ENCODE data around the gene SDCCAG8. TPM values are rescaled to one million over a fixed set of nuclear protein-coding genes. Genes with fewer than 3 reads are reported as not detected.

The SDCCAG8 gene
- total RNA-seq, 2 donors from 2014 or later = 18.5 to 20.3 TPM

- DNase-seq (ENCODE audit: low spot score) (no peak), ATAC-seq (no peak)
- Mint-ChIP-seq H3K4me3 (no peak overlapping the region), H3K36me3 (peaks cover 18% of the 10 kb centered on the region), H3K4me1 (ENCODE audit: low read depth in 2 of 2) (no peaks in the 10 kb centered on the region), H3K27ac (no peak overlapping the region), H3K27me3 (no peaks in the 10 kb centered on the region), H3K9me3 (peaks cover 3% of the 10 kb centered on the region)
Measured at GRCh38 chr1:243378669-243379068, 122.8 kb downstream of the SDCCAG8 start.

- Mint-ChIP-seq H3K9me3 (peaks cover 3% of the 10 kb centered on the region), H3K4me3 (no peak overlapping the region), H3K27me3 (no peaks in the 10 kb centered on the region), H3K4me1 (ENCODE audit: low read depth in 2 of 2) (no peaks in the 10 kb centered on the region), H3K27ac (no peak overlapping the region), H3K36me3 (peaks cover 12% of the 10 kb centered on the region)
- DNase-seq (ENCODE audit: low spot score) = no peak
- no peak for ATAC-seq
Measured at GRCh38 chr1:243379208-243379607, 123.4 kb downstream of the SDCCAG8 start.

DNA sequence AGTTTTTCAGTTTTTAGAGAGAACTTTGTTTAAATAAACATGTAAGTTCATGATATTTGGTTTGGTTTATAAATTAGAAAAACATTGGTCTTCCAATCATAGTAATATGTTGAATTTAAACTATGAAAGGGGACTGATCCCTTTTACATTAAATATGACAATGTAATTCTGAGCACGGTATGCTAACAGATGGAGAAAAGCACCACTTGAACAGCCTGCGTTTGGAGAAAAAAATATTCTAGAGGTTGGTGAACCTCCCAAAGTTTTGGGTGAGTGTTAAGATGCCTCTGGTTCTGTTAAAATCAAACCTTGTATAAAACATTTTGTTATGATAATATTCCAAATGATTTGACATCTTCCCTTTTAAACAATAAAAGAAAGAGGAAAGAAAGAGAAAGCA is 123.9 kb downstream of the SDCCAG8 start:
- H3K36me3 Mint-ChIP-seq = peaks cover 7% of the 10 kb centered on the region
- H3K4me3 Mint-ChIP-seq = no peak overlapping the region
- H3K27me3 Mint-ChIP-seq = no peaks in the 10 kb centered on the region
- DNase-seq (ENCODE audit: low spot score) = no peak
- no peak overlapping the region for H3K27ac Mint-ChIP-seq
- ATAC-seq = no peak
- no peaks in the 10 kb centered on the region for H3K4me1 Mint-ChIP-seq (ENCODE audit: low read depth in 2 of 2)
- H3K9me3 Mint-ChIP-seq = no peaks in the 10 kb centered on the region

- DNase-seq (ENCODE audit: low spot score) (no peak), ATAC-seq (no peak)
- no peaks in the 10 kb centered on the region for H3K36me3 Mint-ChIP-seq
- no peaks in the 10 kb centered on the region for H3K27me3 Mint-ChIP-seq
- H3K4me1 Mint-ChIP-seq (ENCODE audit: low read depth in 2 of 2) = peaks cover 9 to 10% of the 10 kb centered on the region in 2 donors
- H3K27ac Mint-ChIP-seq = no peak overlapping the region
- no peaks in the 10 kb centered on the region for H3K9me3 Mint-ChIP-seq
- no peak overlapping the region for H3K4me3 Mint-ChIP-seq
Measured at GRCh38 chr1:243388276-243388675, 132.4 kb downstream of the SDCCAG8 start.

- Mint-ChIP-seq H3K9me3 (no peaks in the 10 kb centered on the region), H3K27ac (no peak overlapping the region), H3K4me3 (peak overlapping the region; percentile 8), H3K36me3 (no peaks in the 10 kb centered on the region), H3K4me1 (ENCODE audit: low read depth in 2 of 2) (peaks cover 9 to 10% of the 10 kb centered on the region in 2 donors), H3K27me3 (no peaks in the 10 kb centered on the region)
- no peak for DNase-seq (ENCODE audit: low spot score)
- ATAC-seq = peak in 1 of 2 donors; percentile 76
Measured at GRCh38 chr1:243390162-243390791, 134.4 kb downstream of the SDCCAG8 start.

GRCh38 chr1:243391355-243391754 is 135.5 kb downstream of the SDCCAG8 start:
- Mint-ChIP-seq H3K4me1 (ENCODE audit: low read depth in 2 of 2) (peaks cover 9 to 10% of the 10 kb centered on the region in 2 donors), H3K27ac (peak overlapping the region in 1 of 2 donors; percentile 21), H3K4me3 (no peak overlapping the region), H3K36me3 (no peaks in the 10 kb centered on the region), H3K27me3 (no peaks in the 10 kb centered on the region), H3K9me3 (no peaks in the 10 kb centered on the region)
- ATAC-seq (no peak), DNase-seq (ENCODE audit: low spot score) (no peak)

- H3K27me3 Mint-ChIP-seq = no peaks in the 10 kb centered on the region
- peaks cover 9 to 10% of the 10 kb centered on the region in 2 donors for H3K4me1 Mint-ChIP-seq (ENCODE audit: low read depth in 2 of 2)
- no peaks in the 10 kb centered on the region for H3K36me3 Mint-ChIP-seq
Measured at GRCh38 chr1:243393096-243393495, 137.3 kb downstream of the SDCCAG8 start.

GRCh38 chr1:243394066-243394465 is 138.2 kb downstream of the SDCCAG8 start:
- no peaks in the 10 kb centered on the region for H3K36me3 Mint-ChIP-seq
- H3K27me3 Mint-ChIP-seq = no peaks in the 10 kb centered on the region

More at GRCh38 chr1:243393096-243393495, 137.3 kb downstream of the SDCCAG8 start:
- DNase-seq (ENCODE audit: low spot score) = no peak
- Mint-ChIP-seq H3K4me3 (no peak overlapping the region), H3K9me3 (no peaks in the 10 kb centered on the region), H3K27ac (no peak overlapping the region)
- ATAC-seq = no peak

DNA sequence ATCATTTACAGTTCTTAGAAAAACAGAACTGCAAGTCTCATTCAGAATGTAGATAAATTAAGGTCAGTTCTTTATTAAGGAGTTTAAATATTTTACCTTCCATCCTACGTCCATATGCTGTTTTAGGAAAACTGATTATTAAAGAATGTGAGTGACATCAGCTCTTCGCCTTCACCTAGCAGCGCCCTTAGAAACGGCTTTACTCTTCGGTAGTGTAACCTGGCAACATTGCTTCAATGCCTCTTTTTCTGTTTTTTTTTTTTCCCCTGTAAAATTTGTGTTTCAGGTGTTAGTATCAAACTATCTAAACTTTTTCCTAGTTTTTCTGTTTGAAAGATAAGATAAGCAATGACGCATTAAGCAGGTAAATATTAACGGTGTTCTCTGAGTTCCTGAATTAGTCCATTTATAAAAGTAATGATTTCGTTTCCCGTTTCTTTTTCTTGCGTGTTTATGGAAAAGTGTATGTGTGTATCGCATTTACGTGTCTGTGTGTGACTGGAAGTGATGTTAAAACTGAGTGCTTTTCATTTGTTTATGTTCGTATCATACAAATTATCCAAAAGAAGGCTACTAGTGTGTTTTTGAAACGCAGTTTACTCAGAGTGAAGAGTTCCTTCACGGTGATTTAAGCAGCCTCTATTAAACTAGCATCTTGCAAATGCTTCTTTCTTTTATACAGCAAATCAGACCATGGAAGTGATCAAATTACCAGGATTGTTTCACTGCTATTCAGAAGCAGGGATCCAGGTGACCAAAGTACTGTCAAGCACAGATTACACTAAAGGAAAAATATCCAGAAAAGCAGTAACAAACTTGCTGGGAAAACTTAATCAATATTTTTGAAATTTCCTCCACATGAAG is 139.0 kb downstream of the SDCCAG8 start:
- Mint-ChIP-seq H3K4me1 (ENCODE audit: low read depth in 2 of 2) (peaks cover 6 to 10% of the 10 kb centered on the region in 2 donors), H3K27ac (no peak overlapping the region), H3K9me3 (no peaks in the 10 kb centered on the region), H3K36me3 (no peaks in the 10 kb centered on the region), H3K27me3 (no peaks in the 10 kb centered on the region), H3K4me3 (no peak overlapping the region)
- no peak for DNase-seq (ENCODE audit: low spot score)
- ATAC-seq = no peak

More at GRCh38 chr1:243394066-243394465, 138.2 kb downstream of the SDCCAG8 start:
- no peak for ATAC-seq
- Mint-ChIP-seq H3K4me1 (ENCODE audit: low read depth in 2 of 2) (peaks cover 9 to 10% of the 10 kb centered on the region in 2 donors), H3K9me3 (no peaks in the 10 kb centered on the region), H3K4me3 (no peak overlapping the region), H3K27ac (no peak overlapping the region)
- no peak for DNase-seq (ENCODE audit: low spot score)

DNA sequence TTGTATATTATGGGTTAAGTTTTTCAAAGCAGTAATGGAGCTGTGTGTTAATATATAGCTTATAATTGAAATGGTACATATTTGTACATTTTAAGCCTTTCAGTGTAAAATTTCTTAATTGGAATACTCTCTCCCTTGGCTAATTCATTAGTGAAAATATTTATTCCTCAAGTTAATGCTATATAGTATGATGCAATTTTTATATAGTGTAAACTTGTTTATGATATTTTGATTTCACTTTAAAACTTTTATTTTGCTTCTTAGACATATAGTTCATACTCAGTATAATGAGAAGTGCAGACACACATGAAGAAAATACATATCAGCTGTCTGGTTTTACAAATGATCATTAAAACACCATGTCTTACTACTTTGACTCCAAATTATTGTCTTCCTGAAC is 140.6 kb downstream of the SDCCAG8 start:
- DNase-seq (ENCODE audit: low spot score) (no peak), ATAC-seq (no peak)
- Mint-ChIP-seq H3K27ac (no peak overlapping the region), H3K36me3 (no peaks in the 10 kb centered on the region), H3K9me3 (no peaks in the 10 kb centered on the region), H3K4me3 (no peak overlapping the region), H3K27me3 (no peaks in the 10 kb centered on the region), H3K4me1 (ENCODE audit: low read depth in 2 of 2) (no peaks in the 10 kb centered on the region)

- no peaks in the 10 kb centered on the region for H3K36me3 Mint-ChIP-seq
- no peaks in the 10 kb centered on the region for H3K27me3 Mint-ChIP-seq
- DNase-seq (ENCODE audit: low spot score) (no peak), ATAC-seq (no peak)
- no peak overlapping the region for H3K27ac Mint-ChIP-seq
- H3K9me3 Mint-ChIP-seq = no peaks in the 10 kb centered on the region
- H3K4me3 Mint-ChIP-seq = no peak overlapping the region
- no peaks in the 10 kb centered on the region for H3K4me1 Mint-ChIP-seq (ENCODE audit: low read depth in 2 of 2)
Measured at GRCh38 chr1:243396876-243397275, 141.0 kb downstream of the SDCCAG8 start.

- no peak overlapping the region for H3K27ac Mint-ChIP-seq
- DNase-seq (ENCODE audit: low spot score) = no peak
- ATAC-seq = no peak
- no peaks in the 10 kb centered on the region for H3K4me1 Mint-ChIP-seq (ENCODE audit: low read depth in 2 of 2)
- no peak overlapping the region for H3K4me3 Mint-ChIP-seq
- no peaks in the 10 kb centered on the region for H3K36me3 Mint-ChIP-seq
- H3K27me3 Mint-ChIP-seq = no peaks in the 10 kb centered on the region
- H3K9me3 Mint-ChIP-seq = no peaks in the 10 kb centered on the region
Measured at GRCh38 chr1:243397613-243398321, 141.9 kb downstream of the SDCCAG8 start.

DNA sequence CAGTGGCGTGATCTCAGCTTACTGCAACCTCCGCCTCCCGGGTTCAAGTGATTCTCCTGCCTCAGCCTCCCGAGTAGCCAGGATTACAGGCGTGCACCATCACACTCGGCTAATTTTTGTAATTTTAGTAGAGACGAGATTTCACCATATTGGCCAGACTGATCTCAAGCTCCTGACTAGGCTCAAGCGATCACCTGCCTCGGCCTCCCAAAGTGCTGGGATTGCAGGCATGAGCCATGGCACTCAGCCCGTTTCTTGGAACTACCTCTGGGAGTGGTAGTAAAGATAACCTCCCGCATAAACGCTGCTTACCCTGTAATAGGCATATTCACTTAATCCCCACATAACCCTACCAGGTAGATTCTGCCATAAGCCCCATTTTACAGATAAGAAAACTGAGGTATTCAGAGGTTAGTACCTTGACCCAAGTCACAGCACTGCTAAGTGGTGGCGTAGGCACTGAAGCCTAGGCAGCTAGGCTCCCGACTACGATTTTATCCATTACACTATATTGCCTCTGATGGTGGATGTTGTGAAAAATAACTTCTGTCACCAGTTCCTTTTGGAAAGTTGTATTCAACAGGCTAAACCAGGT is 143.8 kb downstream of the SDCCAG8 start:
- no peaks in the 10 kb centered on the region for H3K9me3 Mint-ChIP-seq
- H3K27ac Mint-ChIP-seq = no peak overlapping the region
- no peak for ATAC-seq
- DNase-seq (ENCODE audit: low spot score) = no peak
- H3K36me3 Mint-ChIP-seq = no peaks in the 10 kb centered on the region
- no peaks in the 10 kb centered on the region for H3K27me3 Mint-ChIP-seq
- H3K4me3 Mint-ChIP-seq = no peak overlapping the region
- H3K4me1 Mint-ChIP-seq (ENCODE audit: low read depth in 2 of 2) = no peaks in the 10 kb centered on the region
